ENCODE results near the gene DIDO1. TPM values are rescaled to one million over a fixed set of nuclear protein-coding genes. Genes with fewer than 3 reads are reported as not detected.
"Not testable (repeated sequence)": the region's sequence is repeated elsewhere in the genome, so short reads cannot be mapped to it uniquely, and the experiment has no call there.

The DIDO1 gene
- total and polyA plus RNA-seq, 2 donors (not counting 1 experiment from before 2014, with no cell fraction given), result 25.9 to 33.2 TPM

DNA sequence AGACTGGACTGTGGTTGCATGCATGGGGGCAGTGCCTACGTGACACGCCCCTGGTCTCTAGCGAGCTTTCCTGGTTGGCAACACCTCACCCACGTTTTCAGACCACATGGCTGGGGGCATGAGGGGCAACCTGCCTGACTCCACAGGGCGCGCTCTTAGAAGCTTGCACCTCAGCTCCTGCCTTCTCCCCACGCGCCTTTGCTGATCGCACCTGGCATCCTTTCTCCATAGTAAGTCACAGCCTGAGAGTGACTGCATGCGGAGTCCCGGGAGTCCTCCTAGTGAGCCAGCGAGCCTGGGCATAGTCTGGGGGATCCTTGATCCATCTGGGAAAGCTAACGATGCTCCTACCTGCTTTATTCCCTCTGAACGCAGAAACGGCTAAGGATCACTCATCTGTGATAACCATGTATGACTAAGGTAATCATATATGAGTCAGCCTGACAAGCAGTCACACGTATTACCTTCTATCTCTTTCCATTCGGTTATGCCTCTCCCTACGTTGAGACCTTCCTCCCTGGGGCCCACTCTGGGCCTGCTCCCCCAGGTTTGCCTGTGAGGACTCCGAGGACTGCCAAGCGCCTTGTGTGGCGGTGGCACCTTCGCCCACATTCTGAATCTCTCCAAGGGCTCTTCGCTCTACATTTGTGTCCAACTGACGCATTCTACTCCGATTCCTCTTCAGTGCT is 69.2 kb downstream of the DIDO1 start:
- no peak overlapping the region for H3K9ac ChIP-seq (ENCODE audit: insufficient read depth, low read length)
- no peak overlapping the region for H3K4me3 ChIP-seq (replicated peaks in 1 of 4; ENCODE audit: control extremely low read depth in 1 of 4, insufficient read depth in 1 of 4, low read depth in 3 of 4, low read length in 4 of 4)
- no peaks in the 10 kb centered on the region for H4K20me1 ChIP-seq (ENCODE audit: control insufficient read depth, extremely low read depth, insufficient read depth, low read length)
- TF ChIP-seq, protein P1, sequence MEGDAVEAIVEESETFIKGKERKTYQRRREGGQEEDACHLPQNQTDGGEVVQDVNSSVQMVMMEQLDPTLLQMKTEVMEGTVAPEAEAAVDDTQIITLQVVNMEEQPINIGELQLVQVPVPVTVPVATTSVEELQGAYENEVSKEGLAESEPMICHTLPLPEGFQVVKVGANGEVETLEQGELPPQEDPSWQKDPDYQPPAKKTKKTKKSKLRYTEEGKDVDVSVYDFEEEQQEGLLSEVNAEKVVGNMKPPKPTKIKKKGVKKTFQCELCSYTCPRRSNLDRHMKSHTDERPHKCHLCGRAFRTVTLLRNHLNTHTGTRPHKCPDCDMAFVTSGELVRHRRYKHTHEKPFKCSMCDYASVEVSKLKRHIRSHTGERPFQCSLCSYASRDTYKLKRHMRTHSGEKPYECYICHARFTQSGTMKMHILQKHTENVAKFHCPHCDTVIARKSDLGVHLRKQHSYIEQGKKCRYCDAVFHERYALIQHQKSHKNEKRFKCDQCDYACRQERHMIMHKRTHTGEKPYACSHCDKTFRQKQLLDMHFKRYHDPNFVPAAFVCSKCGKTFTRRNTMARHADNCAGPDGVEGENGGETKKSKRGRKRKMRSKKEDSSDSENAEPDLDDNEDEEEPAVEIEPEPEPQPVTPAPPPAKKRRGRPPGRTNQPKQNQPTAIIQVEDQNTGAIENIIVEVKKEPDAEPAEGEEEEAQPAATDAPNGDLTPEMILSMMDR (conservative IDR thresholded peaks at IDR 0.05 in 1 of 2, IDR thresholded peaks at IDR 0.05 in 1 of 2; ENCODE audit: low read depth in 1 of 2, low read length in 2 of 2), result no peak
- no peak for TF ChIP-seq EZH2 (IDR thresholded peaks at IDR 0.05; ENCODE audit: low read length, missing control alignments)
- peaks cover 5% of the 10 kb centered on the region for H3K36me3 ChIP-seq (ENCODE audit: control insufficient read depth, insufficient read depth, low read length)
- no peak overlapping the region for H3K27ac ChIP-seq (ENCODE audit: insufficient read depth, low read length)
- H3K4me2 ChIP-seq (ENCODE audit: extremely low read depth, insufficient read depth, low read length), result no peak overlapping the region
- H3K9me3 ChIP-seq (ENCODE audit: control insufficient read depth, insufficient read depth, low read depth, low read length), result no peaks in the 10 kb centered on the region
- no peak for DNase-seq (ENCODE audit: low read depth in 2 of 2)
- no peak overlapping the region for H2AFZ ChIP-seq (ENCODE audit: low read length)
- H3K27me3 ChIP-seq (ENCODE audit: control insufficient read depth, insufficient read depth, low read length), result no peaks in the 10 kb centered on the region
- peaks cover 9% of the 10 kb centered on the region for H3K79me2 ChIP-seq (ENCODE audit: control insufficient read depth, insufficient read depth, low read length)
- no peaks in the 10 kb centered on the region for H3K4me1 ChIP-seq (ENCODE audit: control insufficient read depth, extremely low read depth, insufficient read depth, low read length)

DNA sequence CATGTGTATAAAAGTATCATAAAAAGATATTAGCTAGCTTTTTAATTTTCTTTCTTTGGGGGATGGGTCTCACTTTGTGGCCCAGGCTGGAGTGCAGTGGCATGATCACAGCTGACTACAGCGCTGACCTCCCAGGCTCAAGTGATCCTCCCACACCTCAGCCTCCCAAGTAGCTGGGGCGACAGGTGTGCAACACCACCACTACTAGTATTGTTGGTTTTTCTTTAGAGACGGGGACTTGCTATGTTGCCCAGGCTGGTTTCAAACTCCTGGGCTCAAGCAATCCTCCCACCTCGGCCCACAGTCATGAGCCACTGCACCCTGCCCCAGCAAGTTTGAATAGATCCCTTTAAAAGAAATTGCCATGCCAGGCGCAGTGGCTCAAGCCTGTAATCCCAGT is 71.2 kb downstream of the DIDO1 start:
- TF ChIP-seq EZH2 (IDR thresholded peaks at IDR 0.05; ENCODE audit: low read length, missing control alignments), result no peak
- TF ChIP-seq, protein P1 (conservative IDR thresholded peaks at IDR 0.05 in 1 of 2, IDR thresholded peaks at IDR 0.05 in 1 of 2; ENCODE audit: low read depth in 1 of 2, low read length in 2 of 2), result no peak
- H3K4me2 ChIP-seq (ENCODE audit: extremely low read depth, insufficient read depth, low read length), result no peak overlapping the region
- H2AFZ ChIP-seq (ENCODE audit: low read length), result no peak overlapping the region
- DNase-seq (ENCODE audit: low read depth in 2 of 2), result no peak
- H3K27ac ChIP-seq (ENCODE audit: insufficient read depth, low read length), result no peak overlapping the region
- H3K4me1 ChIP-seq (ENCODE audit: control insufficient read depth, extremely low read depth, insufficient read depth, low read length), result no peaks in the 10 kb centered on the region
- H3K9me3 ChIP-seq (ENCODE audit: control insufficient read depth, insufficient read depth, low read depth, low read length), result no peaks in the 10 kb centered on the region
- no peaks in the 10 kb centered on the region for H4K20me1 ChIP-seq (ENCODE audit: control insufficient read depth, extremely low read depth, insufficient read depth, low read length)
- H3K36me3 ChIP-seq (ENCODE audit: control insufficient read depth, insufficient read depth, low read length), result peaks cover 7% of the 10 kb centered on the region
- no peak overlapping the region for H3K9ac ChIP-seq (ENCODE audit: insufficient read depth, low read length)
- H3K79me2 ChIP-seq (ENCODE audit: control insufficient read depth, insufficient read depth, low read length), result peaks cover 7% of the 10 kb centered on the region
- no peak overlapping the region for H3K4me3 ChIP-seq (replicated peaks in 1 of 4; ENCODE audit: control extremely low read depth in 1 of 4, insufficient read depth in 1 of 4, low read depth in 3 of 4, low read length in 4 of 4)
- no peaks in the 10 kb centered on the region for H3K27me3 ChIP-seq (ENCODE audit: control insufficient read depth, insufficient read depth, low read length)

DNA sequence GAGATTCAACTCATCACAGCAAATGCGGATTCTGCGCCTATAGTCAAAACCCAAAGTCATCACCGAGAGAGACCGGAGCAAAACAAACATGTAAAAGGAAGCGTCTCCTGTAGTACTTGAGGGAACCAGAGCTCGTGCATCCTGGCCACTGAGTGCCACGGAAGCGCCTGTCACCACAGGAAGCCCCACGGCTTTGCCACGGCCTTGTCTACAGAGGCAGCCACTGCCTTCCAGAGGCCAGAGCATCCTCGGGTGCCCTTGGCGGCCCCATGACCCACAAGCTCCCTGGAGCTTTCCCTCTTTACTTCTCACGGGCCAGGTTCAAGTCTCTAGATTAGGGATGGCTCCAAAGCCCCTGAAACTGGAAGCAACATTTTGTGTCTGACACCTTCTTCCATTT is 72.2 kb downstream of the DIDO1 start:
- H3K9ac ChIP-seq (ENCODE audit: insufficient read depth, low read length), result no peak overlapping the region
- no peak overlapping the region for H2AFZ ChIP-seq (ENCODE audit: low read length)
- DNase-seq (ENCODE audit: low read depth in 2 of 2), result no peak
- H3K27ac ChIP-seq (ENCODE audit: insufficient read depth, low read length), result no peak overlapping the region
- peaks cover 7% of the 10 kb centered on the region for H3K36me3 ChIP-seq (ENCODE audit: control insufficient read depth, insufficient read depth, low read length)
- no peak for TF ChIP-seq EZH2 (IDR thresholded peaks at IDR 0.05; ENCODE audit: low read length, missing control alignments)
- TF ChIP-seq, protein P1 (conservative IDR thresholded peaks at IDR 0.05 in 1 of 2, IDR thresholded peaks at IDR 0.05 in 1 of 2; ENCODE audit: low read depth in 1 of 2, low read length in 2 of 2), result no peak
- H3K27me3 ChIP-seq (ENCODE audit: control insufficient read depth, insufficient read depth, low read length), result no peaks in the 10 kb centered on the region
- H3K4me3 ChIP-seq (replicated peaks in 1 of 4; ENCODE audit: control extremely low read depth in 1 of 4, insufficient read depth in 1 of 4, low read depth in 3 of 4, low read length in 4 of 4), result no peak overlapping the region
- H3K9me3 ChIP-seq (ENCODE audit: control insufficient read depth, insufficient read depth, low read depth, low read length), result no peaks in the 10 kb centered on the region
- no peak overlapping the region for H3K4me2 ChIP-seq (ENCODE audit: extremely low read depth, insufficient read depth, low read length)
- H3K79me2 ChIP-seq (ENCODE audit: control insufficient read depth, insufficient read depth, low read length), result peaks cover 3% of the 10 kb centered on the region
- no peaks in the 10 kb centered on the region for H3K4me1 ChIP-seq (ENCODE audit: control insufficient read depth, extremely low read depth, insufficient read depth, low read length)
- no peaks in the 10 kb centered on the region for H4K20me1 ChIP-seq (ENCODE audit: control insufficient read depth, extremely low read depth, insufficient read depth, low read length)

DNA sequence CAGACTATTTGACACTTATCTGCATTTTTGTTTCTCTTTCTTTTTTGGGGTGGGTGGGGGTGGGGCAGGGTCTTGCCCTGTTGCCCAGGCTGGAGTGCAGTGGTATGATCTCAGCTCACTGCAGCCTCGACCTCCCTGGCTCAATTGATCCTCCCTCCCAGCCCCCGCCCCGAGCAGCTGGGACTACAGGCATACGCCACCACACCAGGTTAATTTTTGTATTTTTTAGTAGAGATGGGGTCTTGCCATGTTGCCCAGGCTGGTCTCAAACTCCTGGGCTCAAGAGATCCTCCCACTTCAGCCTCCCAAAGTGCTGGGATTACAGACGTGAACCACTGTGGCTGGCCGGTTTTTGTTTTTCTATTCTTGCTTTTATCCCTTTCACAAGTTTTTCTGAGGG is 73.0 kb downstream of the DIDO1 start:
- not testable (repeated sequence) for H2AFZ ChIP-seq (ENCODE audit: low read length); H3K4me2 ChIP-seq (ENCODE audit: extremely low read depth, insufficient read depth, low read length); DNase-seq (ENCODE audit: low read depth in 2 of 2); H3K4me3 ChIP-seq (replicated peaks in 1 of 4; ENCODE audit: control extremely low read depth in 1 of 4, insufficient read depth in 1 of 4, low read depth in 3 of 4, low read length in 4 of 4); H3K36me3 ChIP-seq (ENCODE audit: control insufficient read depth, insufficient read depth, low read length); H3K4me1 ChIP-seq (ENCODE audit: control insufficient read depth, extremely low read depth, insufficient read depth, low read length); H3K27ac ChIP-seq (ENCODE audit: insufficient read depth, low read length); H4K20me1 ChIP-seq (ENCODE audit: control insufficient read depth, extremely low read depth, insufficient read depth, low read length); H3K9me3 ChIP-seq (ENCODE audit: control insufficient read depth, insufficient read depth, low read depth, low read length); H3K27me3 ChIP-seq (ENCODE audit: control insufficient read depth, insufficient read depth, low read length); H3K9ac ChIP-seq (ENCODE audit: insufficient read depth, low read length); H3K79me2 ChIP-seq (ENCODE audit: control insufficient read depth, insufficient read depth, low read length)
